GM10266 (cell line): ENCODE measurements around the gene SEC14L5.

Source experiments
- DNase-seq: peaks from one replicate; pipeline ENCODE4 v3.0.0; 2012; ENCODE audit errors: extremely low spot score
- CTCF ChIP-seq: IDR thresholded peaks from 2 replicates; pipeline ENCODE4 v1.5.1; 2012; ENCODE audit warnings: mild to moderate bottlenecking, low read depth; ENCODE audit not compliant: control insufficient read depth, insufficient read depth; ENCODE audit errors: missing control alignments

The SEC14L5 gene

GRCh38 chr16:5000573-5001001 lies 42.5 kb downstream of the SEC14L5 start:
- no peak for DNase-seq
- TF ChIP-seq CTCF, result no peak

- no peak for DNase-seq
- TF ChIP-seq CTCF, result no peak
These were observed 43.4 kb downstream of the SEC14L5 start for GRCh38 chr16:5001571-5001970.

- TF ChIP-seq CTCF, result no peak
- no peak for DNase-seq
These were observed 43.9 kb downstream of the SEC14L5 start for GRCh38 chr16:5001986-5002385.

- TF ChIP-seq CTCF, result no peak
- DNase-seq, result no peak
These were observed 44.6 kb downstream of the SEC14L5 start for GRCh38 chr16:5002699-5003143.

- DNase-seq, result no peak
- TF ChIP-seq CTCF, result no peak
These were observed 45.1 kb downstream of the SEC14L5 start for GRCh38 chr16:5003211-5003610.

GRCh38 chr16:5003828-5004227 lies 45.7 kb downstream of the SEC14L5 start:
- TF ChIP-seq CTCF, result no peak
- no peak for DNase-seq

GRCh38 chr16:5004311-5004710 lies 46.2 kb downstream of the SEC14L5 start:
- TF ChIP-seq CTCF, result no peak
- DNase-seq, result no peak
